ENCODE measurements around the gene HIVEP2. TPM values are rescaled to one million over a fixed set of nuclear protein-coding genes. Genes with fewer than 3 reads are reported as not detected.

The HIVEP2 gene
- total RNA-seq, 1 experiment from 2014 or later: 4.2 TPM

- no peaks in the 10 kb centered on the region for H3K23me2 ChIP-seq (ENCODE audit: insufficient read length, low read depth, low read length, poor library complexity, severe bottlenecking)
- no peak overlapping the region for H3T11ph ChIP-seq (ENCODE audit: low read length)
- no peaks in the 10 kb centered on the region for H3K4me1 ChIP-seq (ENCODE audit: insufficient read depth, low read length)
- no peak overlapping the region for H2AFZ ChIP-seq (ENCODE audit: low read length)
- H3K79me2 ChIP-seq (ENCODE audit: insufficient read depth, low read length): peaks cover 2% of the 10 kb centered on the region; the same call in 1 of the 2 replicates
- no peak overlapping the region for H4K91ac ChIP-seq (ENCODE audit: insufficient read length, low read depth, low read length)
- H3K79me1 ChIP-seq (ENCODE audit: insufficient read depth, low read depth, low read length, poor library complexity, severe bottlenecking): peaks cover 3% of the 10 kb centered on the region
- H4K8ac ChIP-seq (replicated peaks; ENCODE audit: insufficient read length, low read depth, low read length): no peak overlapping the region
- no peak overlapping the region for H2BK120ac ChIP-seq (ENCODE audit: low read depth, low read length, poor library complexity, severe bottlenecking)
- no peak overlapping the region for H3K9ac ChIP-seq (ENCODE audit: extremely low read depth, insufficient read length, low read length)
- no peak overlapping the region for H4K5ac ChIP-seq (ENCODE audit: insufficient read length, low read depth, low read length)
- H2BK20ac ChIP-seq (ENCODE audit: low read depth, low read length, poor library complexity, severe bottlenecking): no peak overlapping the region
- no peak for DNase-seq
- no peak overlapping the region for H2AK5ac ChIP-seq (ENCODE audit: insufficient read length, low read length)
- no peak overlapping the region for H3K4me2 ChIP-seq (ENCODE audit: insufficient read depth, insufficient read length, low read length)
- no peak overlapping the region for H3K18ac ChIP-seq (ENCODE audit: insufficient read length, low read depth, low read length)
- no peak overlapping the region for H3K23ac ChIP-seq (ENCODE audit: insufficient read length, low read depth, low read length)
- no peaks in the 10 kb centered on the region for H4K20me1 ChIP-seq (ENCODE audit: control insufficient read depth, insufficient read depth, insufficient read length)
- no peak overlapping the region for H2BK5ac ChIP-seq (ENCODE audit: insufficient read length, low read length)
- no peak overlapping the region for H3K14ac ChIP-seq (ENCODE audit: insufficient read depth, low read length)
- H3K27me3 Mint-ChIP-seq (ENCODE audit: low read depth): peaks cover 2% of the 10 kb centered on the region; the same call in 1 of the 2 replicates
- no peak overlapping the region for H2BK12ac ChIP-seq (ENCODE audit: insufficient read length, low read depth, low read length)
- H3K27ac ChIP-seq (ENCODE audit: insufficient read length, low read depth, low read length): no peak overlapping the region
- TF ChIP-seq CTCF (conservative IDR thresholded peaks at IDR 0.05): no peak
- no peaks in the 10 kb centered on the region for H3K9me3 ChIP-seq (ENCODE audit: control insufficient read depth, low read depth, low read length)
- no peak overlapping the region for H3K56ac ChIP-seq (ENCODE audit: insufficient read length, low read depth, low read length)
- H3K4ac ChIP-seq (ENCODE audit: low read depth, low read length): no peak overlapping the region
- H3K27ac Mint-ChIP-seq: no peak overlapping the region
- no peaks in the 10 kb centered on the region for H3K27me3 ChIP-seq (ENCODE audit: insufficient read depth, low read length)
- H3K9me3 Mint-ChIP-seq: no peaks in the 10 kb centered on the region
- no peak overlapping the region for H3K4me3 Mint-ChIP-seq
- peaks cover 3 to 4% of the 10 kb centered on the region in 2 experiments; a peak in 2 of 4 replicates for H3K4me1 Mint-ChIP-seq
- H3K36me3 Mint-ChIP-seq (ENCODE audit: insufficient read depth in 1 of 3, low read depth in 3 of 3): no peaks in the 10 kb centered on the region; a peak in 1 of 7 replicates
- no peak overlapping the region for H2BK15ac ChIP-seq (ENCODE audit: low read depth, low read length)
These were observed 11.3 kb downstream of the HIVEP2 start for GRCh38 chr6:142933701-142934100.
